HL-60 (cell line): ENCODE results near the gene TRMT2B.

Experiments
- CTCF ChIP-seq: IDR thresholded peaks from one replicate; pipeline ENCODE4 v1.5.1; 2011; ENCODE audit warnings: low read length, control low read depth, inconsistent platforms; ENCODE audit not compliant: insufficient read depth
- REST ChIP-seq: IDR thresholded peaks from 2 replicates; pipeline ENCODE4 v1.6.1; 2012; ENCODE audit warnings: low read depth; ENCODE audit not compliant: insufficient replicate concordance

- TF ChIP-seq CTCF, result no peak
- TF ChIP-seq REST, result no peak
These were observed 29.3 kb upstream of the TRMT2B start for GRCh38 chrX:101081231-101081630.
